Ishikawa (cell line): Measurements from ENCODE around the gene RESP18.

ENCODE experiments used
- CEBPB ChIP-seq: IDR thresholded peaks from 2 replicates; pipeline ENCODE4 v1.6.1; 2012
- EGR1 ChIP-seq: IDR thresholded peaks from 2 replicates; pipeline ENCODE4 v1.6.1; 2012
- EP300 ChIP-seq: IDR thresholded peaks from 2 replicates; pipeline ENCODE4 v1.6.1; 2012; ENCODE audit warnings: borderline replicate concordance
- FOXM1 ChIP-seq: IDR thresholded peaks from 2 replicates; pipeline ENCODE4 v1.6.1; 2012; ENCODE audit warnings: low read depth, borderline replicate concordance
- NFIC ChIP-seq: IDR thresholded peaks from 2 replicates; pipeline ENCODE4 v1.6.1; 2012
- RAD21 ChIP-seq: IDR thresholded peaks from 2 replicates; pipeline ENCODE4 v1.6.1; 2012; ENCODE audit warnings: low read depth
- TAF1 ChIP-seq: IDR thresholded peaks from 2 replicates; pipeline ENCODE4 v1.6.1; 2012; ENCODE audit warnings: low read depth, mild to moderate bottlenecking
- TCF12 ChIP-seq: IDR thresholded peaks from 2 replicates; pipeline ENCODE4 v1.6.1; 2012; ENCODE audit warnings: low read depth
- YY1 ChIP-seq: IDR thresholded peaks from 2 replicates; pipeline ENCODE4 v1.6.1; 2012; ENCODE audit warnings: low read depth
- TF ChIP-seq, protein P1 (sequence below): IDR thresholded peaks from 2 replicates; pipeline ENCODE4 v1.6.1; 2012
- TF ChIP-seq, protein P2 (sequence below): IDR thresholded peaks from 2 replicates; pipeline ENCODE4 v1.6.1; 2012; ENCODE audit warnings: low read depth, mild to moderate bottlenecking
- TF ChIP-seq, protein P3 (sequence below): IDR thresholded peaks from 2 replicates; pipeline ENCODE4 v1.6.1; 2012

DNA sequence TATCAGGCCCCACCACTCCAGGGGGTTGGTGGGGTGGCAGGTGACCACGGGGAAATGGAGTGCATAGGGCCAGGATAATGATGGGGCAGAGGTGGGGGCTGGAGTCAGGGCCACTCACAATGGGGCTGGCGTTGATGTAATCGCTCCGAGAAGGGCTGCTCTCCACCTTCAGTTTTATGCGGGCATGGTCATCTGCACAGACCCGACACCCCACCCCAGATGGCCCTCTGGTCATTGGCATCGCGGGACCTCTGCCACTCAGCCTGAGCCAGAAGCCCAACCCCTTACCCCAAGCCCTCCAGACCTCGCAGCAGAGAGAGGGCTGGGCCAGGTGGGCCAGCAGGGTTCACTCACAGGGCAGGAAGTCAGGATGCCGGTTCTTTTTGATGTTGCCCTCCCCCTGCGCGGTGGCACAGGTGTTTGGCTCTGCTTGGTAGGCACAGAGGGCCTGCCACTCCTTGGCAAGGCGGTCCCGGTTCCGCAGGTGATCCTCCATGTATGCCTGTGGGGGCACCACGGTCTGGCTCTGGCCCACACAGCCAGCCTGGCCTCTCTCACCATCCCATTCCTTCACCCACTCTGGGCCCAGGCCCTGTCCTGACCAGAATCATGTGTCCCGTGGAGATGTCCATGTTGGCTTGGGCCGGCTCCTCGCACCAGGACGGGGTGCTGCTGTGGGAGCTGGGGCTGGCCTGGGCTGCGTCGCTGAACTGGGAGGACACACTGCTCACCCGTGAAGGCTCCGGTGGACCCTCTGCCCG lies 35.7 kb downstream of the RESP18 start:
- TF ChIP-seq CEBPB, result no peak
- TF ChIP-seq RAD21, result no peak
- no peak for TF ChIP-seq EP300
- TF ChIP-seq, protein P1, sequence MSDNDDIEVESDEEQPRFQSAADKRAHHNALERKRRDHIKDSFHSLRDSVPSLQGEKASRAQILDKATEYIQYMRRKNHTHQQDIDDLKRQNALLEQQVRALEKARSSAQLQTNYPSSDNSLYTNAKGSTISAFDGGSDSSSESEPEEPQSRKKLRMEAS, result no peak
- no peak for TF ChIP-seq NFIC
- no peak for TF ChIP-seq TCF12
- TF ChIP-seq, protein P2, sequence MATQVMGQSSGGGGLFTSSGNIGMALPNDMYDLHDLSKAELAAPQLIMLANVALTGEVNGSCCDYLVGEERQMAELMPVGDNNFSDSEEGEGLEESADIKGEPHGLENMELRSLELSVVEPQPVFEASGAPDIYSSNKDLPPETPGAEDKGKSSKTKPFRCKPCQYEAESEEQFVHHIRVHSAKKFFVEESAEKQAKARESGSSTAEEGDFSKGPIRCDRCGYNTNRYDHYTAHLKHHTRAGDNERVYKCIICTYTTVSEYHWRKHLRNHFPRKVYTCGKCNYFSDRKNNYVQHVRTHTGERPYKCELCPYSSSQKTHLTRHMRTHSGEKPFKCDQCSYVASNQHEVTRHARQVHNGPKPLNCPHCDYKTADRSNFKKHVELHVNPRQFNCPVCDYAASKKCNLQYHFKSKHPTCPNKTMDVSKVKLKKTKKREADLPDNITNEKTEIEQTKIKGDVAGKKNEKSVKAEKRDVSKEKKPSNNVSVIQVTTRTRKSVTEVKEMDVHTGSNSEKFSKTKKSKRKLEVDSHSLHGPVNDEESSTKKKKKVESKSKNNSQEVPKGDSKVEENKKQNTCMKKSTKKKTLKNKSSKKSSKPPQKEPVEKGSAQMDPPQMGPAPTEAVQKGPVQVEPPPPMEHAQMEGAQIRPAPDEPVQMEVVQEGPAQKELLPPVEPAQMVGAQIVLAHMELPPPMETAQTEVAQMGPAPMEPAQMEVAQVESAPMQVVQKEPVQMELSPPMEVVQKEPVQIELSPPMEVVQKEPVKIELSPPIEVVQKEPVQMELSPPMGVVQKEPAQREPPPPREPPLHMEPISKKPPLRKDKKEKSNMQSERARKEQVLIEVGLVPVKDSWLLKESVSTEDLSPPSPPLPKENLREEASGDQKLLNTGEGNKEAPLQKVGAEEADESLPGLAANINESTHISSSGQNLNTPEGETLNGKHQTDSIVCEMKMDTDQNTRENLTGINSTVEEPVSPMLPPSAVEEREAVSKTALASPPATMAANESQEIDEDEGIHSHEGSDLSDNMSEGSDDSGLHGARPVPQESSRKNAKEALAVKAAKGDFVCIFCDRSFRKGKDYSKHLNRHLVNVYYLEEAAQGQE, result no peak
- TF ChIP-seq EGR1, result no peak
- TF ChIP-seq TAF1, result no peak
- no peak for TF ChIP-seq FOXM1
- TF ChIP-seq YY1, result no peak
- TF ChIP-seq, protein P3, sequence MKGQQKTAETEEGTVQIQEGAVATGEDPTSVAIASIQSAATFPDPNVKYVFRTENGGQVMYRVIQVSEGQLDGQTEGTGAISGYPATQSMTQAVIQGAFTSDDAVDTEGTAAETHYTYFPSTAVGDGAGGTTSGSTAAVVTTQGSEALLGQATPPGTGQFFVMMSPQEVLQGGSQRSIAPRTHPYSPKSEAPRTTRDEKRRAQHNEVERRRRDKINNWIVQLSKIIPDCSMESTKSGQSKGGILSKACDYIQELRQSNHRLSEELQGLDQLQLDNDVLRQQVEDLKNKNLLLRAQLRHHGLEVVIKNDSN, result no peak
